Globus pallidus (tissue), 1 donor: ENCODE data around the gene IGLL5.
A peak's percentile ranks its signal among the peaks of the same experiment; 100 is the strongest.

Experiments
- DNase-seq: peaks from one replicate; pipeline ENCODE4 v3.0.0-alpha.2; 2015; ENCODE audit warnings: low spot score

Gene IGLL5

DNA sequence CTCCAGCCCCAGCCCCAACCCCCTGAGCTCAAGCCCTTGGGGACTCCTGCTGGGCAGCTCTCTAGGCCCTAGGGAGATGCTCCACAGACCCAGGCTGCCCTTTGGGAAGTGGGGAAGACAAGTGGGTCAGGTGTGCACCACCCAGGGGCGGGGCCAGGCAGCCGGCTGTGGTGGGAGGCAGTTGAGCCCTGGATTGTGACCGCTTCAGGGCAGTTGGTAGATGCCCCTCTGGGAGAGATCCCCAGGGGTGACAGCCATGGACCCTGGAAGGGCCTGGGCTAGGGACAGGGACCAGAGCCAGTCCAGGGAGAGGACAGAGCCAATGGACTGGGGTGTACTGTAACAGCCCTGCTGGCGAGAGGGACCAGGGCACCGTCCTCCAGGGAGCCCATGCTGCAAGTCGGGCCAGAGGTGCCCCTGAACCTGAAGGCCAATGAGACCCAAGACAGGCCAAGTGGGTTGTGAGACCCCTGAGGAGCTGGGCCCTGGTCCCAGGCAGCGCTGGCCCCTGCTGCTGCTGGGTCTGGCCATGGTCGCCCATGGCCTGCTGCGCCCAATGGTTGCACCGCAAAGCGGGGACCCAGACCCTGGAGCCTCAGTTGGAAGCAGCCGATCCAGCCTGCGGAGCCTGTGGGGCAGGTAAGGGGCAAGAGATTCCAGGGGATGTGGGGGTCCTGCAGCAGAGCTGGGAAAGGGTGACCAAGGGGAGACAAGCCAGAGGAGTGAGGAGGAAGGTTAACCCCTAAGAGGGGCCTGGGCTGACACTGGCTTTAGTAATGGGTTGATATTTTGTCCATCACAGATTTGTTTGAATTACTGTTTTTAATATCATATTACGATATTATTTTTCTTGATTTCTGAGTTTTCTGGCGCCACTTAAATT lies at the start of gene IGLL5:
Gene IGLL5 (plus strand): TSS at position 196 of the 883 bp plus-strand sequence. CDS start 238 bp downstream, at position 434.
- no peak for DNase-seq

GRCh38 chr22:22838148-22838786 lies 49.3 kb upstream of the IGLL5 start:
- no peak for DNase-seq

DNA sequence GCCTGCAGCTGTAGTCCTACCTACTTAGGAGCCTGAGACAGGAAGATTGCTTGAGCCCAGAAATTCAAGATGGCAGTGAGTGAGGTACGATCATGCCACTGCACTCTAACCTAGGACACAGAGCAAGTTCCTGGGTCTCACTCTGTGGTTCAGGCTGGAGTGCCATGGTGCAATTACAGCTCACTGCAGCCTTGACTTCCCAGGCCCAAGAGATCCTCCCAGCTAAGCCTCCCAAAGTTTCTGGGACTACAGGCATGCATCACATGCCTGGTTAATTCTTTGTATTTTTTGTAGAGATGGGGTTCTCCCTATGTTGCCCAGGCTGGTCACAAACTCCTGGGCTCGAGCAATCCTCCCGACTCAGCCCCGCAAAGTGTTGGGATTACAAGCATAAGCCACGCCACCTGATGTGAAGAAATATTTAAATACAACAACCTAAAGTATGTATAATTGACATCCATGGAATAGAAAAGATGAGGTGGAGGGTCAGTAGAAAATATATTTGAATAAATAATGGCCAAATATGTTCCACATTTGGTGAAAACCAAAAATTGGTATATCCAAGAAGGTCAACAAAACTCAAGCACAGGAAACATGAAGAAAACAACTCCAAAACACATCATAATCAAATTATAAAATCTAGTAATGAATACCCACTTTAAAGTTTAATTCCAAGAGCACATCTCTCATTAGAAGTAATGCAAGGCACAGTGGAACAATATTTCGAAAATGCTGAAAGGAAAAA lies 47.9 kb upstream of the IGLL5 start:
- DNase-seq = no peak

- no peak for DNase-seq
Observed at GRCh38 chr22:22840780-22841179, 46.8 kb upstream of the IGLL5 start.

GRCh38 chr22:22841598-22841997 lies 46.0 kb upstream of the IGLL5 start:
- no peak for DNase-seq

- no peak for DNase-seq
Observed at GRCh38 chr22:22842085-22842484, 45.5 kb upstream of the IGLL5 start.

- DNase-seq = no peak
Observed at GRCh38 chr22:22843848-22844247, 43.8 kb upstream of the IGLL5 start.

DNA sequence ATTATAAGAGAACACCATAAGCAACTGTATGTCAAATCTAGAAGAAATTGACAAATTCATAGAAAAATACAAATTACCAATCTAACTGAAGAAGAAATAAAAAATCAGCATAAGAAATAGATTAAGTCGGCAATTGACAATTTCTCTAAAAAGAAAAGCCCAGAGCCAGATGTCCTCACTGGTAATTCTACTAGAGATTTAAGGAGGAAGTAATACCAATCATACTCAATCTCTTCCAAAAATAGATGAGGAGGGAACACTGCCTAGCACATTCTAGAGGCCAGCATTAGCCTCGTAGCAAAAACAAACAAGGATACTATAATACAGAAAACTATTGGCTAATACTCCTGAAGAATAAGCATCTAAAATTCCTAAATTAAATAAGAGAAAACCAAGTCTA lies 40.4 kb upstream of the IGLL5 start:
- no peak for DNase-seq

GRCh38 chr22:22848364-22848866 lies 39.2 kb upstream of the IGLL5 start:
- peak; percentile 21 for DNase-seq

DNA sequence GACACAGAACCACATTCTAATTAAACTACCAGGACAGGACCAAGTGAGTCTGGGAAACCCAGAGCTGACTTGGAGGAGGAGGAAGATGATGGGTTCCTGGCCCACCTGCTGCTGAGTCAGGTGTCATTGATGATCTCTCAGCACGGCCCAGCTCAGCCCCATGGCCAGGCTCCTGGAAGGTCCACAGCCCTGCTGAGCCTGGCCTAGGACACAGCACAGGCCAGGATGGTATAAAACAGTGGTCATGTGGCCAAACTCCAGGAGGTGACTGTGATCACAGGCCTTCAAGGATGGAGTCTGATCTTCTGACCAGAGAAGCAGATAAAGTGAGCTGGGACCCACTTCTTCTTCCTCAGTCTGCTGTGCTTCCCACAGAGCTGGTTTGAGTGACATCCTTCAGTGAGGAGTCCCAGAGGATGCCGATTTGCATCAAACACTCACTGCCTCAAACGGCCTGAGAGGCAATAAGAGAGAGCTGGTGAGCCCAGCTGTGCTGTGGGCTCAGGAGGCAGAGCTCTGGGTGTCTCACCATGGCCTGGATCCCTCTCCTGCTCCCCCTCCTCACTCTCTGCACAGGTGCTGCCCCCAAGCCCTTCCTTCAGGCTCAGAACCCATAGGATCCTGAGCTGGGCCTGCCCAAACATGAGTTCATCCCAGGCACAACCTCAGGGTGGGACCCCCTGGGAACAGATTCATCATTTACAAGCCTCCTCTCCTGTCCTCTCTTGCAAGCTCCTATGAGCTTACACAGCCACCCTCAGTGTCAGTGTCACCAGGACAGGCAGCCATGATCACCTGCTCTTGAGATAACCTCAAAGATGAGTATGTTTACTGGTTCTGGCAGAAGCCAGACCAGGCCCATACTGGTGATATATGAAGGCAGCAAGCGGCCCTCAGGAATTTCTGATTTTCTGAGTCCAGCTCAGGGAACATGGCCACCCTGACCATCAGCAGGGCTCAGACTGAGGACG lies 37.7 kb upstream of the IGLL5 start:
- no peak for DNase-seq

DNA sequence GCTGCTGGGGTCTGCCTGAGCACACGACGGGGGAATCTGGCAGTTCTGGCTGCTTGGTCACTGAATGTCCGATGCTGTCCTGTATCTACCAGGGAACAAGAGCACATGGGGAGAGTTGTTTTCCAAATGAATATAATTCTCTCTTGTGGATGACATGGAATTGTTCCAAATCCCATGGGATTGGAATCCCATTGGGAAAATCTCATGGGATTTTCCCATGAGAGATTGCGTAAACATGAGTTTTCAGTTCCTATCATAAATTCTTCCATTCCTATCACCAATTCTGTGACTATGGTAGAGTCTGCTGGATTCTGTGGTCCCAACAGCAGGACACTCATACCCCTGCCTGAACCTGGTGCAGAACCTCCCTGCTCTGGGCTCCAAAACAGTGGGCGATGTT lies 35.6 kb upstream of the IGLL5 start:
- no peak for DNase-seq

DNA sequence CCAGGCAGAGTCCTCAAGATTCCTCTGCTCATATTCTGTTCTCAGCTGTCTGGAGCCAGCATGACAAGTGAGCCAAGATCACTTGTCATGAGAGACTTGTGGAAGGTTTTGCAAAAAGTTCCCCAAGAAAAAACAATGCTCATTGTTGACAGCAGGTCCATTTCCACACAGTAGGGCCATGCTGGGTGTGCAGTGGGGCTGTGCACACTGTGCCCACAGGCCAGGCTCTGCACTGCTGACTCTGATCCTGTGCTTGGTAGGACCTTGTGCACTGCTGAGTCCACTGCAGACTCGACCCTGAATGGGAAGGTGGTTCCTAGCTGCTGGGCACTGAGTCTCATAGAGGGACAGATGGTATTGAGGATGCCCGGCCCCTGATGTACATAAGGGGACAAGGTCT lies 33.9 kb upstream of the IGLL5 start:
- DNase-seq = no peak

DNA sequence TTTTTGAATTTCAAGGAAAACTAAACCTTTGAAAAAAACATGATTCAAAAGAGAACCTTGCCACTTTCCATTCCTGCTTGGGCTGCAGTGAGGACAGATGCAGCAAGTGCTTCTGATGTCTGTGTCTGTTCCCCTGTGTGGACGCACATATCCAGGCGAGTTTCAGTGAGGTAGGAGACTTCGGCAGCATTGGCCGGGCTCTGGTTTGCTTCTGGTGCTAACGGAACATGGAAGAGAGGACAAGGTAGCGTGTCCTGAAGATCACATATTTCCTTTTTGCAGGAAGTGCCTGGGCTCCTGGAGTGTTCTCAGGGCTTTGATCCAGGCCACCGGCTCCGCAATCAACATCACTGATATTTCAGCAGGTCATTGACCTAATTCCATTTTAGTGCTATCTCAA lies 33.1 kb upstream of the IGLL5 start:
- no peak for DNase-seq

DNA sequence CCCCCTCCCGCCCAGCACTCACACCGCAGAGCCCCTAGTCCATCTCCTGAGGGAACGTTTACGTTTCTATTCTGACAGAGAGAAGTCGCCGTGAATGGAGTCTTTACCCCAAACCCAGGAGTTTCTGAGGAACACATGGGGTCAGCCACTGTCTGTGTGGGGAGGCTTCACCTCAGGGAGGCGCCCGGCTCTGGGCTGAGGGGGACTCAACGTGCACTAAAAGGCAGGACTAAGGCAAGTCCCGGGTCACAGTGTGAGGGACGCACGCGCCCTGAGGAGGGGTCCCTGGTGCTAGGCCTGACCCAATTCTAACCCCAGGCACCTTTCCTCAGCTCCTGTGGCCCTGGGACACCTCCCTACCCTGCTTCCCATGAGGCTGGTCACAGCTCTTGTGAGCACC lies 32.5 kb upstream of the IGLL5 start:
- DNase-seq = no peak

DNA sequence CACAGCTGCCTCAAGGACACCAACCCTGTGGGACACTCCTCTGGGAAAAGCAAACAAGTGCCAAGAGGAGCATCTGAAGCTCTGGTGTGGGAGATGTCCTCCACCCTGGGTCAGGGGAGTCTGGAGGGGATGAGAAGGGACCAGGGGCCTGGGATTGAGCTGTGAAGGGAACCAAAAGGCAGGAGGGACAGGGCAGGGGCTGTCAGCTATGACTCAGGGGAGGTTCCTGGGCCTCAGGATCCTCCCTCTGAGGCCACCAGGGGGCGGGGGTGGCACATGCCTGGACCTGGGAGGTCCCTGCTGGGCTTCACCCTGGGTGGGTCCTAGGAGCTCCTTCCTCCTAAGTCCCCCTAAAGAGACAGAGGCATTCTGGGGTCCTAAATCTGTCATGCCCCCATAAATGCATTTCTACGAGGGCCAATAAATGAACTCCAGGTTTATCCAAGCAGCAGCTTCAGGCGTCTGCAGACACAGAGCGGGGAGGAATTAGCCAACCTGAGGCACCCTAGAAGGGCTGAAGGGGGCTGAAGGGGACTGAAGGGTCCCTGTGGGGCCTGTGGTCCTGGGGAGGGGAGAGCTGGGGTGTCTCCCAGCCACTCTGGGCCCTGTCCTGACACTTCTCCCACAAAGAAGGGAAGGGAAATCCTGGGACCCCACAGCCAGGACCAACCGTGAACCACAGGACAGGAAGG lies 31.9 kb upstream of the IGLL5 start:
- DNase-seq = no peak

DNA sequence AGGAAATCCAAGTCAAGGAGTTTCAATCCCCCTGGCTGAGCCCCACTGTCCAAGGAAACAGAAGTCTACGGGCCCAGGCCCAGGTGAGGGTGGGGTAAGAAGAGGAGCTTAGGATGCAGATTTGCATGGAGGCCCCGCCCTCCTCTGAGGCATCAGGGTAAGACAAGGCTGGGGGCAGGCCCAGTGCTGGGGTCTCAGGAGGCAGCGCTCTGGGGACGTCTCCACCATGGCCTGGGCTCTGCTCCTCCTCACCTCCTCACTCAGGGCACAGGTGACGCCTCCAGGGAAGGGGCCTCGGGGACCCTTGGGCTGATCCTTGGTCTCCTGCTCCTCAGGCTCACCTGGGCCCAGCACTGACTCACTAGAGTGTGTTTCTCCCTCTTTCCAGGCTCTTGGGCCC lies 31.3 kb upstream of the IGLL5 start:
- DNase-seq = no peak

DNA sequence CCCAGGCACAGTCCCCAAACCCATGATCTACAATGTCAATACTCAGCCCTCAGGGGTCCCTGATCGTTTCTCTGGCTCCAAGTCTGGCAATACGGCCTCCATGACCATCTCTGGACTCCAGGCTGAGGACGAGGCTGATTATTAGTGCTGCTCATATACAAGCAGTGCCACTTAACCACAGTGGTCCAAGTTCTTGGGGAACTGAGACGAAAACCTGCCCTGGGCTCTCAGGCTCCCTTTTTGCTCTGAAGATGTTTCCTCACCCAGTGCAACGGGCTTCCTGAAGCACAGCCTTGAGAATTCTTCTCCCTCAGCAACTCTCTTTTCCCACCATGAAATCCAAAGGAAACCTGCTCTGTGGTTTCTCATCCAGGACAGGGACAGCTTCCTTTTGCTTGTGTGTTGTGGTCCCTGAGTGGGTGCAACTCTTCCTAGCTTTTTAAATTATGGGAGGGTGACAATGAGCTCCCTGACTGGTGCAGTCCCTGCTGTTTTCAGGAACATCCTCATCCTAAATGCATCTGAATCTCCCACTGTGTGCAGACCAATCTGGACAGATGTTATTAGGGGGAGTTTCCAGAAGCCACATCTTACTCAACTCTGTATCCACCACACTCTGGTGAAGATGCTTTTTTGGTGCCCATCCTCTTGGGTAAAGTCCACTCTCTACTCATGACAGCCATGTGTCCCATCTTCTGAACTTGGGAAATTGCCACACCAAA lies 30.6 kb upstream of the IGLL5 start:
- DNase-seq = no peak

DNA sequence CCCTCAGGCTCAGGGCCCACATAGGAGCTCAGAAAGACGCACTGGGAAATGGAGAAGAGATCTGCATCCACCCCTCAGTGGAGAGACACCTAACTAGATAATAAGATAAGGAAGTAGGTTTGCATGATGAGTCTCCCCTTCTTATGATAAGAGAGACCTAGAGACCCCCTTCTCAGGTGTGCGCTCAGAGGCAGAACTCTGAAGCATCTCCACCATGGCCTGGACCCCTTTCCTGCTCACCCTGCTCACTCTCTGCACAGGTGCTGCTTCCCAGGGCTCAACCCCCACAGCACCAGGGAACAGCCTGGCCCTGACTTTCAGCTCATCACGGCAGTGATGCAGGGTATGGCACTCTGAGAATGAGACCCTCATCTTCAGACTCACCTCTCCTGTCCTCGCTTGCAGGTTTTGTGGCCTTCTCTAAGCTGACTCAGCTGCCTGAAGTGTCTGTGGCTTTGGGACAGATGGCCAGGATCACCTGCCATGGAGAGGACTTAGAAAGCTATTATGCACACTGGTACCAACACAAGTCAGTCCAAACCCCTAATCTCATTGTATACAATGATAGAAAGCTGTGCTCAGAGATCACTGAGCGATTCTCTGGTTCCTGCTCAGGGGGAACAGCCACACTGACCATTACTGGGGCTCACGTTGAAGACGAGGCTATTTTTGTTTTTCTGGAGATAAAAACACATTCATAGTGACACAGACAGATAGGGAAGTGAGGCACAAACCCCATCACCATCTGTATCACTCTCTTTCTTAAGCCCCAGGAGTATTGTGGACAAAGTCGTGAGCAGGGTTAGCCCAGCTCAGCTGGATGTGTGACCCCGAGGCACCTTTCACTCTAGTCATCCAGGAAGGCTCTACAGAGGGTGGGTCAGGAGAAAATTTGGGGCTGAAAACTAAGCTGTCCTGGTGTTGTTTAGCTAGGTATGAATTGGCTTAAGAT lies 29.7 kb upstream of the IGLL5 start:
- DNase-seq = no peak

DNA sequence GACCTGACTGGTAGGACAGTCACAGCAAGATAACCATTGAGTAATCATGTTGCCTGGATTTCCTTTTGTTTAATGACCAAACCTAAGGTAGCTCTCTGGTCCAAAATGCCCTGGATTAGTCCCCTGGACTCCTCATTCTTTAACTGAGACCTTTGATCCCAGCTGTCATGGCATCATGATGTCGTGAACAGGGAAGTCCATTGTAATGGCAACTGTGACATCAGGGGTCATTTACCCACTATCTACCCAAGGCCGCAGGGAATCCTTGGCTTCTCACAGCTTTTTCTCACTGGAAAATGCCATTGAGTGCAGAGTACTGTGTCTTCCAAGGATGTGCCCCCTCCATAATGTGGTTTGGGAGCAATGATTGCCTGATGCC lies 29.1 kb upstream of the IGLL5 start:
- no peak for DNase-seq
